Stromal cell of bone marrow (primary cell): ENCODE results near the gene MAGI1.
A peak's percentile ranks its signal among the peaks of the same experiment; 100 is the strongest.

Experiments used
- DNase-seq: peaks from one replicate; pipeline ENCODE4 v3.0.0-alpha.2; 2012; ENCODE audit warnings: low read depth

MAGI1 gene

DNA sequence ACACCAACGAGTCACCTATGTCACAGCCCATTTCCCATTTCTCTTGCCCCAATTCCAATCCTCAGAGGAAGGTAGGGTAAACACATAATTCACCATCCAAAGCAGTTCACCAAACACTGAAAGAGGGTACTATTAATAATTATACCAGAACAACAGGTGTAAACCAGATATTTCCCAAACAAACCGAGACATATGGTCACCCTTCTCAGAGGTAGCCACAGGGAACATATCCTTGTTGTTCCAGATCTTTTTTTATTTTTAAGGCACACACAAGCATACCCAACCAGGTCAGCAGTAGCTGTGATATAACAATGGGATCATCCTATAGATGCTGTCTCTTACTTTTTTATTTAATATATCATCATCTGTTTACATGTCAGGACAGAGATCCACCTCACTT, 24.7 kb downstream of the MAGI1 start:
- DNase-seq, result no peak

DNA sequence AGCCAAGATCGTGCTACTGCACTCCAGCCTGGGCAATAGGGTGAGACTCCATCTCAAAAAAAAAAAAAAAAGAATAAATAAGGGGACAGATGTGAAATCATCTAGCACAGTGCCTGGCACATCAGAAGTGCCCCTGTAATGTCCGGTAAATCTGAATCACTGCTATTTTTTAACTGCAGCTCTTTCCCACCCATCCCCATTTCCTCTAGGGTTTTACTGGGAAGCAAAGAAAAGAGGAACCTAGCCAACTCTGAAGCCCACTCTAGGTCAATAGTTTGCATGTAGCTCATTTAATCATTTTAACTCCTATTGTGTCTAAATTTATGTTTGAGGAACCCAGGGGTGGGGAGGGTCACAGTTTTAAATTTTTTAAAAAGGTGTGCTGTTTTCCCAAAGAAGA, 26.0 kb downstream of the MAGI1 start:
- no peak for DNase-seq

DNA sequence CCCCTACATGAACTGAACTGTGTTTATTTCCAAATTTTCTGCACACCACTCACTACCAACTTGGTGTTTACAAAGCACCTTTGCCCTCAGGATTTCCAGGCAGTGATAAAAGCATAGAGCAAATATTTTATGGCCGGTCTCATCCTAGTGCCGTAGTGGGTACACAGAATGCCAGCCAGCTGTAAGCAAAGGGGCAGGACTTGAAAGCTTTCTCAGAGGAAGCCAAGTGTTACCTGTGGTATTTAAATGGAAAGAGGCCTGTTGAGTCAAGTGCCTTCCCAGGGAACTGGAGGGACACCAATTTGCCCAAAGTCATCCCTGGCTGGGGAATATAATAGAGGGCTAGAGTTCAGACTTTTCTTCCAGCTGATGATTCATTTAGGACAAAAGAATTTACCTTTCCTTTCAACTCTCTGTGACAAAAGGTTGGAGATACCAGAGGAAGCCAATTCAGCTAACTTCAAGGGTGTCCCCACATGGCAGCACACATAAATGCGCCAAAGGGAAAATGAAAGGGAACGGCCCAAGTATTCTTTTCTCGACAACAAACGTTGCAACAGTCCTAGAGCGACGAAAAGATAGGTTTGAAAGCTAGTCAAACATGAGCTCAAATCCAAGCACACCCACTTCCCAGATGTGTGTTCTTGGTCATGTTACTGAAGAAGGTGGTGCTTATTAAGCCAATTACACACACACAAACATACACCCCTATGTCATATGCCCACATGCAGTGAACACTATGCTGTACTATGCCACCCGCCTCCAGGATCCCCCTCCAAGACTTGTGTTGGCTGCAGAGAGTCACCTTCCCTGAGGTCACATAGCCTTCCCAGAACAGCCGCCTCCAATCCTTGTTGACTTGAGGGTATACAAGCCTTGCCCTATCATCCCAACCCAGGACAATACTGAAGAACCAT, 27.7 kb downstream of the MAGI1 start:
- DNase-seq, result no peak

DNA sequence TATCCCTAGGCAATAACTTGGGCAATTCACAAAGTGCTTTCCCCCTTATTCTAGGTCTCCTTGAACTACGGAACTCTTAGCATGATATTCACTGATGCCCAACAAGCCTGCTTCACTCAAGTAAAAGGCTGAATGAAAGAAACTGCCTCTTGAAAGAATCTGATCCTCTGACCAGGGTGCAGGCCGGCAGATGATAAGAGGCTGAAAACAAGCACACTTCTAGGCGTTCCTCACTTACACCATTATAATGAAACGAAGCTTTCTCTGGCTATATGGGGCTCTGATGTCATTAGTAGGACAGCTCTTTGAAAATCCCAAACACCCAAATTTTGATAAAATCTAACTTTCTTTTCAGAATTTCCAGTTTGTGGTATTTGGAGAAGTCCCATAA, 28.4 kb downstream of the MAGI1 start:
- DNase-seq, result no peak

DNA sequence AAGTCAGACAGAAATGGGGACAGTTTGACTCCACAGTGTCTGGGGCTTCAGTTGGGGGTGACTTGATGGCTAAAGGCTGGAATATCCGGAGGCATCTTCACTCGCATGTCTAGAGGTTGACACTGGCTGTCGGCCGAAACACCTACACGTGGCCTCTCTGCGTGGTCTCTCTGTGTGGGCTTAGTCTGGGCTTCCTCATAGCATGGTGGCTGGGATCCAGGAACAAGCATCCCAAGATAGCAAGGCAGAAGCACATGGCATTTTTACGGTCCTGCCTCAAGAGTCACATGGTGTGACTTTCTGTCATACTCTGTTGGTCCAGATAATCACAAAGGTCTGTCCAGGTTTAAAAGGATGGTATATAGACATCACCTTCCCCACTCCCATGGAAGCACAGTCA, 34.5 kb downstream of the MAGI1 start:
- DNase-seq, result no peak

DNA sequence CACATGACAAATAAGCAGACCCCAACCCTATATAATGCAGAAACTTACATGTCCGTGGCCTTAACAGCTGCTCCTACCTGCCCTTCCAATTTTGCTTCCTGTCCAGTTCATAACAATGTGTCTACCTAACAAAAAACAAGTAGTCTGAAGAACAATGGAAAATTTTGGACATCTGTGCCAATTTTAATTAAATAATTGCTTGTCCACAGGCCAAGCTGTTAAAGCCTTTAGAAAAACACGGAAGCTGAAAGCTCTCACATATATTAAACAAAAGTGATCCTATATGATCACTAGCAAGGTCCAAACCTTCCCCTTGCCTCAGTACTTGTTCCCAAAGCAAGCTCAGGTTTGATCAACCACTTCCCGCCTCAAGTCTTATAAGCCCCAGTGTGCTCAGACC, 37.1 kb downstream of the MAGI1 start:
- no peak for DNase-seq

DNA sequence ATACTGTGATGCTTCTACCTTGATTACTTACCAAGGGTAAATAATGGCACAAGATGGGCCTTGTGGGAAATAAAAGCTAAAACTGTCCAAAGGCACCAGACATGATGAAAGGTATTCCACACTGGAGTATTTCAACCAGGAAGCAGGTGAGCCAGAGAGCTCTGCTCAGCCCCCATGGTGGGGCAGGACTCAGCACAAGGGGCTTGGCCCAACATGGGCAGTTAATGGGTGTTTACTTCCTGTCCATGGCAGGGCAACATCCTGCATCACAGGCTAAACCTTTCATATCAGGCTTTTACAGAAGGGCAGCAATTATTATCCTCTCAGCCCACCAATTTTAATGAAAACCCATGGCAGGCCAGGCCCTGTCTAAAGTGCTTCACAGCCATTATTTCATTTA, 38.2 kb downstream of the MAGI1 start:
- DNase-seq, result no peak

DNA sequence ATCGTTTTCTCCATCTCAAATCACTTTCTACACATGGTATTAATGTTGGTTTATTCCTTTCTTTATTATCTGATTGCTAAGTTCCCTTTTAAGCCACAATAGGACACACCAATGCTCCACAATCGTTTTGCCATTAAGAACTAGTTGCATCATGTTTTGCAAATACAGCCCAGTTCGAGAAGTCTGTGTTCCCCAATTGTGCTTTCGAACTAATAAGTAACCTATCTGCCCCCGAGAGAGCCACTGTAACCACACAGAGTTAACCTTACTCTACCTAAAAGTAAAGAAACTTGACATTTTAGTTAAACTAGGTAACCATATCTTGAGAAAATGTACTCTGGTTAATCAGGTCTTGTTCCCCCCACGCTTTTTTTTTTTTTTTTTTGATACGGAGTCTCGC, 39.1 kb downstream of the MAGI1 start:
- no peak for DNase-seq

DNA sequence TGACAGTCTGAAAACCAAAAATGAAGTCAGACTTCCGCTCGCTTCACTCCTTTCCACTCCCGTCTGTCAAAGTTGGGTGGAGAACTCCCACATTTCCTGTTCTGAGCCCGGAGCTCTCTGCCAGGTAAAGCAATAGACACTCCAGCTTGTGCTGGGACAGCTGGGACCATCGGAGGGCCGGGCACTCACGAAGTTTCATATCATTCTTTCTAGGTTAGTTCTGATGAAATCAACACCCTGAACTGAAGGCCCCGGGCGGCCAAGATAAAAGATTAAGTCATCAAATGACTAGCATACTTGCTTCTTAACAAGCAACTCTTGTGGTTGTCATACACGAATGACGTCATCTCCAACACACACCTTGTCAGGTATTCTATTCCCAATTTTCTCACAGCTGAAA, 42.1 kb downstream of the MAGI1 start:
- DNase-seq, result no peak

DNA sequence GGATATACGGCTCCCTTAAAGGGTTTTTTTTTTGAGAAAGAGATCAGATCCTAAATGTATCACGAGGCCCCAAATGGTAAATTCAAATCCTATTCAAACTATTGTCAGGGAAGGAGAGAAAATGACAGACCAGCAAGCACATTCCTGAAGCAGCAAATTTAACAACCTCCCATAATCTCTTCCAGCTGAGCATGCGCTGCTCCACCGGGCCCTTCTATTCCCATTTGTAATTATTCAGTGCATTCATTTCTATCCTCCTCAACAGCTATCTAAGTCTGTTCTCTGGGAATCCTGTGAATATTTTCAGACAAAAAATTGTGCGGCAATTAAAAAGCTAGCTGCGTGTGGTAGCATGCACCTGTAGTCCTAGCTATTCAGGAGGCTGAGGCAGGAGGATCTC, 43.2 kb downstream of the MAGI1 start:
- DNase-seq, result no peak

DNA sequence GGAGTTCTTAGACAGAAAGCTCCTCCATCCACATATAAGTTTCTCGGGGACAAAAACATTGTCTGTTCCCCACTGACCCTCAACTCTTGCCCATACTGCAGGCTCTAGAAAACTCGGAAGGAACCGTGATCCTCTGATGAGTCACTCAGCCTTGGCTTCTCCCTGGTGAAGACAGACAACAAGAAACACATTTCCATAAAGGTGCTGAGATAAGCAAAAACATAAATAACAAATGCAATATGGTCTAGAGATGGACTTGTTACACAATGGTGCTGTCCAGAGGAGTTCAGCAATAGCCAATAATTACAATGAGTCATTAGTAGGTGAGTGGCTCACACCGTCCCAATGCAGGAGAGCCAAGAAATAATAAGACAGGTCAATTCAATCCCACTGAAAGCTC, 43.7 kb downstream of the MAGI1 start:
- DNase-seq, result no peak

DNA sequence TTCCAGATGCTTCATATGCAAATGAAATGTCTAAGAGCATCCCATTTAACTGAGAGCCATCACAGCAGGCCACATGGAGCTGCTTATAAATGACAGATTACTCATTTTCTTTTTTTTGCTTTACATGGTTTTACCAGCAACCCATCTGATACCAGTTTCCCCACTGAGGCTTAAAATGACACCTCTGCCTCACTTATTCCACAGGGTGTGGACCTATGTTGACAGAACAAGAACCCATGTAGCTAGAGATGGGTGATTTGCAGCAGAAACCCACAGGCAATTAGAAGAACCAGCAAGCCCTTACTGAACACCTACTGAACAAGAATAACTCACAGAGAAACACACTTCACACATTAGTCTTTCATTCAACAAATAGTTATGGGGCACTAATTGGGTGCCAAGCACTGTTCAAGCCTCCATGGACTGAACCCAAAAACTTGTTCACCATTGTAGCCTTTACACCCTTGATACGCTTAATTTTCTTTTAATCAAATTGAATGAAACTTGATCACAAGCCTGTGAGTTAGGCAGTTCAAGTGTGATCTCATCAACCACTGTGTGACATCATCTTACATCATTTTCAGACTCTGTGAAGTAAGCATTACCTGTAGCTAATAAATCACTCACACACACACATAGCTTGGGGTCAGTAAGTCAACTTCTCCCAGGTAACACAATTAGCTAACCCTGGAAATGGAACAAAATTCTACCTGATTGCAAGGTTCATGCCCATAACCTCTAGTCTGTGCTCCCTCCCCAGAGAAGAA, 45.4 kb downstream of the MAGI1 start:
- no peak for DNase-seq

DNA sequence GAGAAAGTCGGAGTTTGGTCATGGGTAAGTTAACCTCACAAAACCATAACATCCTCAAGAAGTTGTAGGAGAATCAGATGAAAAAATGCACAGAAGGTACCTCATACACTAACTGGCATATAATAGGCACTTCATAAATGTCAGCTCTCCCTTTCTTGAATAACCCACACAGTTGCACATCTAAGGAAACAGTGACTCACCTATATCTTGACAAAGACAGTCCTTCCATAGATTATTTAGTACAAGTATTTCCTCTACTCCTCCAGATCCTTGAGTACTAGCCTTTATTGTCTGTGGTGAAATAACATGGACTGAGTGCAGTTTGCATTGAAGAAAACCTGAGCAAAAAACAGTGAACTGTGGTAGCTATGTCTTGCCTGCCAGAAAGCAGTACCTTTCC, 46.6 kb downstream of the MAGI1 start:
- no peak for DNase-seq

DNA sequence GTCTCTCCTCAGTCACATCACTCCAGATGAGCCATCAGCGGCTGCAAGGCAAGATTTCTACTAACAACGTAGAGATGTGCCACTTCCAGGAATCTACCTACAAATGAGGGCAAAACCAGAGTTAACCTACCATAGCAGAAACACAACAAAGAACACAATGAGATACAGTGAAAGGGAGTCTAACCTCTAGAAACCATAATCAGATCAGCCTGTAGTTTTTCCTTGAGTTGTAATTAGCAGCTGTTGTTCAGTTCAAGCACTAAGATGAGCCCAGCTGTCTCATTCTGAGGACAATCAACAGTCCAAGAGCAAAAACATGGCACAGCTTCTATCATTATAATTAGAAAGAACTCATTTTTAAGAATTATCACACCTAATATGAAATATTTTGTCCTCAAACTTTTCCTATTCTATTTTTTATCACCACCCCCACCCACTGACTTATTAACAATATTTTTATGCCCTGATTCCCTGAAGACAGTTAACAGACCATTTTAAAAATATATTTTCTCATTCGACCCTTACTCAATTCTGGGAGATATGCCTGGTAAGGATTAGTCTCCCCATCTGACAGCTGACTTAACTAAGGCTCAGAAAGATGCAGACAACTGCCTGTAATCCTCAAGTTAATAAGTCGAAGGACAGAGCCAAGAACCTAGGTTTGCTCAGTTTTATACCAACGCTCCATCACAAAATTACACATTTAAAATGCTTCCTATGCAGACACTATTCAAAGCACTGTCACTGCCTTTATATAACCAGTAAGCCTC, 50.1 kb downstream of the MAGI1 start:
- DNase-seq, result no peak

DNA sequence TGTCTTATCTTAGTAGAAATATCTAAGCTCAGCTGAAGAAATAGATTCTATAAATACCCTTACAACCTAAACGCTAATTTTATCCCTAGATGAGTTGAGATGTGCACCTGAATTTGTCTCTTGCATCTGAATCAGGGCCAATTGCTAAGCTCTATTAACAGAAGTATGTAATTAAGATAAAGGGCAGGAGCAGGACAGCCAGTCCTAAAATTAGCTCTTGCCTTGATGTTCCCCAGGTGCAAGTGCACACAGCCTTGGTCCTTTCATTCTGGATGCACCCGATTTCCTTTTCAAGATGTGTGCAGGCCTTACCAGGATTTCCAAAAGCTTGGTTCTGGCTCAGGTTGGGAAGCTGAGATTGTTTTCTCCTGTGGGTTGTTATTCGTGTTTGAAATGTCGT, 52.4 kb downstream of the MAGI1 start:
- no peak for DNase-seq

DNA sequence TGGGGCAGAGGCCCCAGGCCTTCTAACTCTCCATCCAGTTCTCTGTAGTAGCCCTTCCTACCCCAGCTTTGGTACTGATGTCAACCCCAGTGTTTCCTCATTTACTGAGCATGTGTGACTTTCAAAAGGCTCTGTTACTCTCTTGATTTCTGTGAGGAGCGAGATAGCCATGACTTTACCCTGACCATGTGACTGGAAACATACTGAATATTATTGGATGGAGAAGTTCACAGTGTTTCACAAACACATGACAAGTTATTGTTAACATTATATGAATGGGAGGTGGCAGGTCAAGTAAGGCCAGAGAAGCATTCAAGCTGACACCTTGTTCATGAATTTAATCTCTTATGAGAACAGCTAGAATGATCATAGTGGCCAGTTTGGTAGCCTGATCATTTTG, 53.7 kb downstream of the MAGI1 start:
- no peak for DNase-seq

DNA sequence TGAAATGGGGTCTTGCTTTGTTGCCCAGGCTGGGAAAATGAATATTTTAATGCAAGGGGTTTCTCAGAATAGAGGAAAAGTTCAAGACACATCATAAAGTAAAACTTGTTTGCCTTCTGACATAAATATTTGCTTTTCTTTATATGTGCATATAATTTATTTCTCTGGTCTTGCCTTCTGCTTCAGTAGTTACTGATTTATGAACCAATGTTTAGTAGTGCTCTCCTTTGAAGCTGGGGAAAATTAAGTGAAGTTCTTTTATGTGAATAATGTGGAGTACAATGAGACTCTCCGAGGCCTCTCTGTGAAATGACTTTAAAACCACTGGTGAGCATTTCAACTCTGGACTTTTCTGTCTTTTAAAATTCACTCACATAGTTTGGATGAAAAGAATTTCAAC, 55.6 kb downstream of the MAGI1 start:
- no peak for DNase-seq

DNA sequence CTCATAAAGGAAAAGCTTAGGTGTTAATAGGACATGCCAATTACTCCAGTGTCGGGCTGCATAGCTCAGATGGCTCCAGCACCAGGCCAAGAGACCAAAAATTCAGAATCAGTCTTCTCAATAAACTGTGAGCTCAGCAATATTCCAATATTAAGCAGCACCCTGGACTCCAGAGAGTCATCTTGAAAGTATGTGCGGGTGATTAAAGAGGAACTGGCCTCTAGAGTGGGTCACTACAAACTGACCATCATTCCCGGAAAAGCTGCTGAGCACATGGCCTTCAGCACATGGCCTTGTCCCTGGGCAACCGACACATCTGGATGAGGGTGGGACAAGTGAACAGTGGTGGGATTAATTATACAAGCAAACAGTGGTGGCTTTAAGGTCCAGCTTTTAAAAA, 59.0 kb downstream of the MAGI1 start:
- DNase-seq, result peak; percentile 38

DNA sequence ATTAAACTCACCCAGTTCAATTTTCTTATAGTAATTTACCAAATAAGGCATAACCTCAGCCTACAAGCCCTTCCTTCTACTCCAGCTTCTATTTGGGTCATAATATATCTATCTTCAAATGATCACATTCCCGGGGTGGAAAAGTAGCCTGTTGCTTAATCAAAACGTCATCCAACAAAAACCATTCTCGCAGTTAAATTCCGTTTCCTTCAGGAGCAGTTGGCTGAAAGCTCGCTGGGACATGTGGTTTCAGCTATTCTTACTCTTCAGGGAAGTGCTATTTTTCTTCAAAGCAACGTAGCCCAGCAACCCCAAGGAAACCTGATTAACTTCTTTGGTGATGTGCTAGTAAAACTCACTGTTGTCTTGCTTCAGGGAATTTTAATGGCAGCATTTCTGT, 59.6 kb downstream of the MAGI1 start:
- peak; percentile 94 for DNase-seq

DNA sequence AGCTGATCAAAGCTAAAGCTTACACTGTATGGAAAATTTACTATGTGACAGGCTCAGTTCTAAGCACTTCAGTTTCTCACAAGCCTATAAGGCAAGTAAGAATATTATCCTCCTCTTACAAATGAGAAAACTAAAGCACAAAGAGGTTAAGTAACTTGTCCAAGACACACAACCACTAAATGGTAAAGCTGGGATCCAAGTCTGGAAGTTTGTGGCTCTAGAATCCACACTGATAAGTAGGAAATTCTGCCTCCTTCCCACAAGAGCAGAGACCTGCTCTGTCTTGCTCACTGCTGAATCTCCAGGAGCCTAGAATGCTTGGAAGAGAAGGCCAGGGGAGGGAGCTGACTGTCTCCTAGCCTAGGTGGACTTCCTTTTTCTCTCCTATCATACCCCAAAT, 60.6 kb downstream of the MAGI1 start:
- no peak for DNase-seq

DNA sequence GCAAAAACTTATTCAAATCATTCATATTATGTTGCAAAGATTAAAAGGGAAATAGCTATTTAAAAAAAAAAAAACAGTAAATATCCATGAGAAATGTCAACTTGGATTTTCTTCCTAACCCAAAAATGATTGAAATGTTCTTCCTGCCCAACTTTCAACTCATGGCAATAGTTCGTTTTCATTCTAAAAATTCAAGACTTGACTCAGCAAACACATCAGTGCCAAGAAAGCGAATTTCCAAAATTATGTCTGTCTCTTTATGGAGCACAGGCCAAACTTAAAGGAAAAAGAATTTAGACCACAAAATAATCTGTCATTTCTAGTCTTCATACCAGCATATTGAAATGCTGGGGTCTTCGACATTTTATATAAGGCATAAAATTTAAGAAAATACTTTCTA, 63.7 kb downstream of the MAGI1 start:
- no peak for DNase-seq

DNA sequence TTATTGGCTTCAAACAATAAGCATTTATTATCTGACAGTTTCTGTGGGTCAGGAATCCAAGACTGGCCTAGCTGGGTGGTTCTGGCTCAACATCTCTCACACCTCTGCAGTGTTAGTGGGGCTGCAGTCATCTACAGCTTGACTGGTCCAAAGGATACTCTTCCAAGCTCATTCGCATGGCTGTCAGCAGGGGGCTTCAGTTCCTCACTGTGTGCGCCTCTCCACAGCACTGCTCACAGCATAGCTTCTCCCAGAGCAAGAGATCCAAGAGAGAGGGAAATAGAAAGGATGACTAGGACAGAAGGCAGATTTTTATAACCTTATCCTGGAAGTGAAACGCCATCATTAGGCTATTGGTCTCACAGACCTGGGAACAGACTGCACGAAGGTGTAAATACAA, 64.2 kb downstream of the MAGI1 start:
- DNase-seq, result no peak

DNA sequence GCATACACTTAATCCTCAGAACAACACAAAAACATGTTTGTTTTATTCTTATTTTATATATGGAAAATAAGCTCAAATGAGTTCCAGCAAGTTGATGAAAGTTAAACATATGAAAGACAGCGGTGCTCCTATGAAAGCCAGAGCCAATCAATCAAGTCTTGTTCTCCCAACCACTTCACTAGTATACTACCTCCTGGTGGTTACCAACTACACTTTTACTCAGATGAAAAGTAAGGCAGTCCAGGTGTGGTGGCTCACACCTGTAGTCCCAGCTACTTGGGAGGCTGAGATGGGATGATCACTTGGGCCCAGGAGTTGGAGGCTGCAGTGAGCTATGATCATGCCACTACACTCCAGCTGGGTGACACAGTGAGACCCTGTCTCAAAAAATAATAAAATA, 66.0 kb downstream of the MAGI1 start:
- DNase-seq, result no peak
